AG10803 (cell line): ENCODE data around the gene PAPPA.
A peak's percentile ranks its signal among the peaks of the same experiment; 100 is the strongest.

Experiments
- DNase-seq: peaks from one replicate; pipeline ENCODE4 v3.0.0; 2010; ENCODE audit warnings: low read depth
- H3K4me3 ChIP-seq: 2 replicates; pipeline ENCODE4 v1.5.1; 2011; ENCODE audit warnings: mild to moderate bottlenecking, low read length, control low read depth
- CTCF ChIP-seq: conservative IDR thresholded peaks from 2 replicates; pipeline ENCODE4 v1.5.1; 2011; ENCODE audit warnings: mild to moderate bottlenecking, low read length, control low read depth, inconsistent platforms

PAPPA gene

DNA sequence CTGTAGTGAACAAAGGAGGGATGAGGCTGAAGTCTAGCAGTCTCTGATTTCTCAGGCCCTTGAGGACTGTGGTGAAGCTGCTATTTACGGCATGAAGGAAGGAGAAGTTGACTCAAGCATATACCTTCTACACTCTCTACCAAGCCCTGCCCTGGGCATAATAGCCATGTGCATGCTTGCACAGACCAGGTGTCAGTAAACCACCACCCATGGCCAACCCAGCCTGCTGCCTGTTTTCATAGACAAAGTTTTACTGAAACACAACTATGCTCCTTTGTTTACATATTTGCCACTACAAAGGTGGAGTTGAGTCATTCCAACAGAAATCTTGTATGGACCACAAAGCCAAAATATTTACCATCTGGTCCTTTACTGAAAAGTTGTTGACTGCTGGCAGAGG lies 126.9 kb downstream of the PAPPA start:
- H3K4me3 ChIP-seq = no peak overlapping the region
- TF ChIP-seq CTCF = no peak
- peak; percentile 48 for DNase-seq

DNA sequence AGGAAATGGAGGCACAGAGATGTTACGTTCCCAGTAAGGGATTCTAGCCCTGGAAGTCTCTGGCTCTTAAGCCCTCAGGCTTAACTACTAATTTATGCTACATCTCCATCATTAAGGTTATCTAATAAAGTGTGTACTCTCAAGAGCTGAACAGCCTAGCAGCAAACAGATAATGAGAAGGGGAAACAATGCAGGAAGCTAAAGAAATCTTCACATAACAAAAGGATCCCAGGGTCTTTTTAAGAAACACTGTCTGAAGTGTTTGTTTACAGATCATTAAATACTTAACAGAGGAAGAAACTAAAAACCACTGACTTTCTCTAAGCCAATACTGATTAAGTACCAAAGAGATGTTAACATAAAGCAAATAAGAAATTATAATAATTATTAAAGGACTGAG lies 129.0 kb downstream of the PAPPA start:
- no peak for TF ChIP-seq CTCF

DNA sequence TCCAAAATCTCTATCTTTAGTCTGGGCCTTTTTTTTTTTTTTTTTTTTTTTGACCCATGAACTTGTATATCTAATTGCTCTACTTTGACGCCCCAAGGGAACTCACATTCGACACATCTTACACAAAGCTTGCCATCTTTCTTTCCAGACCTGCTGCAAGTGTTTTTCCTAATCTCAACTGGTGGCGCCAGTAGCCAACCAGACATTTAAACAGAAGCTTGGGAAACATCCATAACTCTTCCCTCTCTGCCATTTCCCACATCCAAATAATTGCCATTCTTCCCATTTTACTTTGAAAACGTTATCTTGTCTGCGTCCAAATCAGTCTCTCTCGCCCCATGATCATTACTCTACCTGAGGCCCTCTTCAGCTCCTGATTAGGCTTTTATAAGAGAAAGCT lies 130.9 kb downstream of the PAPPA start:
- no peak overlapping the region for H3K4me3 ChIP-seq
- DNase-seq = no peak
- TF ChIP-seq CTCF = no peak

More for the DNA sequence above, 129.0 kb downstream of the PAPPA start:
- no peak for DNase-seq
- H3K4me3 ChIP-seq = no peak overlapping the region

- DNase-seq = no peak
- TF ChIP-seq CTCF = no peak
- H3K4me3 ChIP-seq = no peak overlapping the region
Observed at GRCh38 chr9:116285320-116285719, 131.7 kb downstream of the PAPPA start.

DNA sequence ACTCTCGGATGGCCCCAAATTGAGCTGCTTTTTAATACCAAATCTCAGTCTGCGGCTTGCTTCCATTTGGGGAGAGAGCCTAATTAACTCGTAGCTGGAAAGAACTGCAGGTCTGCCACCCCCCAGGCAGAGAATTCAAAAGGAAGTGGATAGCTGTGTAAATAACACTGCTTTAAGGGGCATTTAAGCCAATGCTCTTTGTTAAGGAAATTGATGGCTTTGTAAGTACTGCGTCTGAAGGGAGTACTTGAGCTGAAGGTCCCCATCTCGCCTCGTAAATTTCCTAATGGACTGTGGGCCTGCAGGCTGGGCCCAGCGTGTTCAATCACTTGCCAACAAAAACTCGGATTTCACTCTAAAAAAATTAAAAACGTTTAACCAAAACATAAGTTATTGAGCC lies 132.7 kb downstream of the PAPPA start:
- no peak for TF ChIP-seq CTCF

GRCh38 chr9:116287721-116288120 lies 134.1 kb downstream of the PAPPA start:
- TF ChIP-seq CTCF = no peak
- no peak overlapping the region for H3K4me3 ChIP-seq
- DNase-seq = peak; percentile 53

More for the DNA sequence above, 132.7 kb downstream of the PAPPA start:
- no peak overlapping the region for H3K4me3 ChIP-seq
- no peak for DNase-seq

DNA sequence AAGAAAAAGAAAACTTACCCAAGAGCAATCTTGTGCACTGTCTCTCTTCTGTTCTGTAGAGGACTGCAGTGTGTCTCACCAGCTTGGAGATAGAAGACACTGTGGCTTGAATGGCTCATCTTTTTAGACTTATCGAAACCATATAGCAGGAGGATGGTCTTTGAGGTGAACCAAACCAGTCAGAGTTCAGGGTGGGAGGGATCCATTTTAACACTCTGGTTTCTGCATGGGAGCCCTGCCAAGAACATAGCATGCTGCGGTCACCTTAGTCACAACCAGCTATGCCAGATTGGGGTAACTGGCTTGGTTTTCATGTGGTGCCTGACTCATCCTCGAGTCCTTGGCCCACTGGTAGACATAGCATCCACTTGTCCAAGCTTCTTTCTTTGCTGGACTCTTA lies 135.1 kb downstream of the PAPPA start:
- DNase-seq = peak; percentile 98

More for the DNA sequence above, 135.1 kb downstream of the PAPPA start:
- TF ChIP-seq CTCF = no peak
- no peak overlapping the region for H3K4me3 ChIP-seq
